GM12892 (cell line): Measurements from ENCODE around the gene ARHGAP26.

Experiments used
- POLR2A ChIP-seq: IDR thresholded peaks from 2 replicates; pipeline ENCODE4 v1.6.1; 2011; ENCODE audit warnings: low read depth, low read length, control low read depth
- POLR2AphosphoS5 ChIP-seq: IDR thresholded peaks from 2 replicates; pipeline ENCODE4 v1.6.1; 2011; ENCODE audit warnings: low read depth, low read length, control low read depth
- TAF1 ChIP-seq: IDR thresholded peaks from 2 replicates; pipeline ENCODE4 v1.6.1; 2011; ENCODE audit warnings: low read depth, mild to moderate bottlenecking, control low read depth, low read length, borderline replicate concordance

GRCh38 chr5:143165049-143165880, 395.1 kb downstream of the ARHGAP26 start:
- TF ChIP-seq POLR2A (no peak), TAF1 (no peak), POLR2AphosphoS5 (no peak)
